BLaER1 treated with 17β-estradiol and CSF1 and Interleukin-3, amounts not matched to agents 10 nM and 100 nM (cell line): ENCODE data around the gene RMND1.

Source experiments
- H3K27ac ChIP-seq, 11 experiments: shearing (Covaris generic); formaldehyde crosslinking; 2 replicates each; pipeline ENCODE4 v1.8.1; 2022
- H3K27me3 ChIP-seq, 11 experiments: shearing (Covaris generic); formaldehyde crosslinking; 2 replicates each; pipeline ENCODE4 v1.8.1; 2022
- H3K36me3 ChIP-seq, 11 experiments: shearing (Covaris generic); formaldehyde crosslinking; 2 replicates each; pipeline ENCODE4 v1.8.1; 2022
- H3K4me1 ChIP-seq, 10 experiments: shearing (Covaris generic); formaldehyde crosslinking; 2 replicates each; pipeline ENCODE4 v1.8.1; 2022
- H3K4me2 ChIP-seq, 11 experiments: shearing (Covaris generic); formaldehyde crosslinking; 2 replicates each; pipeline ENCODE4 v1.8.1; 2022
- H3K4me3 ChIP-seq, 10 experiments: shearing (Covaris generic); formaldehyde crosslinking; 2 replicates each; pipeline ENCODE4 v1.8.1; 2022
- H3K9ac ChIP-seq, 11 experiments: shearing (Covaris generic); formaldehyde crosslinking; 2 replicates each; pipeline ENCODE4 v1.8.1; 2022
- H3K9me3 ChIP-seq, 11 experiments: shearing (Covaris generic); formaldehyde crosslinking; replicated peaks in 1 of 11; 2 replicates each; pipeline ENCODE4 v1.8.1; 2022
- H4K20me1 ChIP-seq, 11 experiments: shearing (Covaris generic); formaldehyde crosslinking; 2 replicates each; pipeline ENCODE4 v1.8.1; 2022
- Cebpa-rat ChIP-seq, 11 experiments: shearing (Covaris generic); IDR thresholded peaks; 2 replicates each; pipeline ENCODE4 v1.8.1; 2022

The RMND1 gene

DNA sequence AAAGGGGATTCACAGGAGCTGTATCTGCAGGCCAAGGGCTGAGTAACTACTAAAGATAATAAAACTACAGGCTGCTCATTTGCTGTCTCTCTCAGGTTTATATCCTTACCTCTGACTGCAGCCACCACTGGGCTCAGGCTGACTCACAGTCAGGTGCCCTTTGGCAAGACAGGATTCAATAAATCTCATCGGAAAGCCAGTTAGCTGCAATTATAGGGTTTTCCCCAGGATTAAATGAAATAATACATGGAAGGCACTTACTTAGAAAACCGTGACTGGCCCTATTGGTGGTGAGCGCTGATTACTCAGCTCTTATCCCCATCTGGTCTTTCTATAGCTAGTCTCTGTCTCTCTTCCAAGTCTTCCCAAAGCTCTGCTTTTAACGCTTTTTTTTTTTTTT, 26.4 kb downstream of the RMND1 start:
- peaks cover 83 to 100% (median 96%) of the 10 kb centered on the region in 11 experiments for H3K36me3 ChIP-seq
- peaks cover 0 to 26% (median 0%) of the 10 kb centered on the region in 11 experiments; a peak in 4 of 22 replicates for H4K20me1 ChIP-seq
- H3K4me1 ChIP-seq = no peaks in the 10 kb centered on the region
- no peaks in the 10 kb centered on the region for H3K27me3 ChIP-seq
- no peak for TF ChIP-seq Cebpa-rat (IDR thresholded peaks at IDR 0.05)
- H3K27ac ChIP-seq = no peak overlapping the region
- H3K9me3 ChIP-seq = no peaks in the 10 kb centered on the region
- H3K9ac ChIP-seq = no peak overlapping the region
- no peak overlapping the region for H3K4me2 ChIP-seq
- H3K4me3 ChIP-seq = no peak overlapping the region

DNA sequence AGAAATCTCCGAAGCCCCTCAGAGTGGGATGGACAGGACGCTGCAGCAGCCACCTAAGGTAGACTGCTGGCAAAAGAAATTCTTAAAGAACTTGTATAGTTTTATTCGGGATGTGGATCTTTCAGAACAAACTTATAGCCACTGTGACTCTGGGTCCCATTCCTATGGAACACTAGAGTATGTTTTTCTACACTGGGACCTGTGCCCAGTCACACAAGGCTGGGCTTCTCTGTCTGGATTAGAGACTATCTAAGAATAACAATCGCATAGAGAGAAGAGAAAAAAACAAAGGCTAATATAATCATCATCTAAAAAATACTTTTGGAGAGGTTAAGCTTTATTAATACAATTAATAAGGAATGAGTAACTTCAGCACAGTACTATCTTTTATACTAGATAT, 28.9 kb downstream of the RMND1 start:
- Histone ChIP-seq H3K4me2 (no peak overlapping the region), H4K20me1 (peaks cover 0 to 21% (median 0%) of the 10 kb centered on the region in 11 experiments; a peak in 3 of 22 replicates), H3K9ac (no peak overlapping the region), H3K9me3 (no peaks in the 10 kb centered on the region), H3K27me3 (no peaks in the 10 kb centered on the region), H3K27ac (no peak overlapping the region), H3K4me3 (no peak overlapping the region), H3K36me3 (peaks cover 80 to 100% (median 96%) of the 10 kb centered on the region in 11 experiments), H3K4me1 (no peaks in the 10 kb centered on the region)
- TF ChIP-seq Cebpa-rat (IDR thresholded peaks at IDR 0.05) = no peak

- TF ChIP-seq Cebpa-rat (IDR thresholded peaks at IDR 0.05) = no peak
- H3K27me3 ChIP-seq = no peaks in the 10 kb centered on the region
- H3K4me2 ChIP-seq = no peak overlapping the region
- peaks cover 4 to 18% (median 9%) of the 10 kb centered on the region in 11 experiments; a peak in 13 of 22 replicates for H3K9me3 ChIP-seq
- H4K20me1 ChIP-seq = peaks cover 0 to 7% (median 0%) of the 10 kb centered on the region in 11 experiments; a peak in 3 of 22 replicates
- no peak overlapping the region for H3K9ac ChIP-seq
- peaks cover 83 to 100% (median 97%) of the 10 kb centered on the region in 11 experiments for H3K36me3 ChIP-seq
- H3K4me1 ChIP-seq = peaks cover 0 to 16% (median 3%) of the 10 kb centered on the region in 10 experiments; a peak in 10 of 20 replicates
- no peak overlapping the region for H3K4me3 ChIP-seq
- no peak overlapping the region for H3K27ac ChIP-seq
Observed at GRCh38 chr6:151417477-151417876, 34.4 kb downstream of the RMND1 start.

DNA sequence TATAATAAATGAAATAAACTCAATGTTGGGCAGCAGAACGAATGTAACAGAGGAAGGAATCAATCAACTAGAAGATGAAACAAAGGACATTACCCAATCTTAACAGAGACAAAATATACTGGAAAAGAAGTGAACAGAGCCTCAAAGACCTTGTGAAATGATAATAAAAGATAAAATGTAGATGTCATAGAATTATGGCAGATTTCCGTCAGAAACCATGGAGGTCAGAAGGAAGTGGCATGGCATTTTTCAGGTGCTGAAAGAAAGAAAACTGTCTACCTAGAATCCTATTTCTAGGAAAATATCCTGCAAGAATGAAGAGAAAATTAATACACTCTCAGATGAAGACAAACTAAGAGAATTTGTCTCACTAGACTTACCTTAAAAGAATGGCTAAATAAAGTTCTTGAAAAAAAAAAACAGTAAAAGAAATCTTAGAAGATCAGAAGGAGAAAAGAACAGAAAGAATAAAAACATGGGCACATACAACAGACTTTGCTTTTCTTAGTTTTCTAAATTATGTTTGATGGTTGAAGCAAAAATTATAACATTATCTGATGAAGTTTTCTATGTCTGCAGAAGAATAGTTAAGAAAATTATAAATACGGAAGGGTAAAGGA, 37.2 kb downstream of the RMND1 start:
- H3K36me3 ChIP-seq = peaks cover 89 to 100% (median 97%) of the 10 kb centered on the region in 11 experiments
- peaks cover 0 to 7% (median 0%) of the 10 kb centered on the region in 11 experiments; a peak in 3 of 22 replicates for H4K20me1 ChIP-seq

DNA sequence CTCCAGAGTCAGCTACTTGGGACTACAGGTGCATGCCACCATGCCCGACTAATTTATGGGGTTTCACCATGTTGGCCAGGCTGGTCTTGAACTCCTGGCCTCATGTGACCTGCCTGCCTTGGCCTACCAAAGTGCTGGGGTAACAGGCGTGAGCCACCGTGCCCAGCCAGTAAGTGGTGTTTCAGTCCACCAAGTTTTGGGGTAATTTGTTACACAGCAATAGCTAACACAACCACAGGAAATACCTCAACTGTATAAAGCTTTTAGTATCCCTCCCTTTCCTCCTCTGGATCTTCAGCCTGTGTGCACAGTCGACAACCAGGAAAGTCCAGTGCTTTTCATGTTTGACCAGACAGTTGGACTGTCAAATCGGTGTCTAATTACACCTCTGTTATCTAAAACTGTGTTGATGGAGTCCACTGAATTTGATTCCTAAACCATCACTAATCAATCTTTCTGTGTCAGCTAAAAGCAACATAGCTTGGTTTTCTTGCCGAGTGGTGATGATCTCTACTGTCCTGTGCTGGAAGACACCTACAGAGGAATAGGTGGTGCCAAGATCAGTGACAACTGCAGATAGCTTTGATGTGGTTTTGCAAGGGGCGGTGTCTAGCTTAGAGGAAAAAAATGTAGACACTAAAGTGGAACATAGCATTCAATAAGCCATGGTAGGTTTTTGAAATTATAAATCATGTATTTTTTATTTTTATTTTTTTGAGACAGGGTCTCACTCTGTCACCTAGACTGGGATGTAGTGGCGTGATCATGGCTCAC, 38.4 kb downstream of the RMND1 start:
- H3K27me3 ChIP-seq = no peaks in the 10 kb centered on the region
- peaks cover 0 to 18% (median 0%) of the 10 kb centered on the region in 11 experiments; a peak in 3 of 22 replicates for H4K20me1 ChIP-seq
- H3K9me3 ChIP-seq = peaks cover 4 to 18% (median 9%) of the 10 kb centered on the region in 11 experiments; a peak in 13 of 22 replicates
- H3K4me1 ChIP-seq = peaks cover 0 to 18% (median 3%) of the 10 kb centered on the region in 10 experiments; a peak in 10 of 20 replicates
- no peak for TF ChIP-seq Cebpa-rat (IDR thresholded peaks at IDR 0.05)
- no peak overlapping the region for H3K9ac ChIP-seq
- H3K27ac ChIP-seq = 0 out of 22 replicates have a peak overlapping the region, but pooled peaks of 1 of the 11 experiments have one; percentile 8
- peaks cover 82 to 100% (median 96%) of the 10 kb centered on the region in 11 experiments for H3K36me3 ChIP-seq
- H3K4me3 ChIP-seq = no peak overlapping the region
- H3K4me2 ChIP-seq = peak overlapping the region in 5 of 11 experiments; percentile 29 to 57 (median 31); a peak in 7 of 22 replicates

More for the DNA sequence above, 37.2 kb downstream of the RMND1 start:
- peaks cover 4 to 18% (median 9%) of the 10 kb centered on the region in 11 experiments; a peak in 13 of 22 replicates for H3K9me3 ChIP-seq
- H3K27ac ChIP-seq = no peak overlapping the region
- no peak overlapping the region for H3K4me3 ChIP-seq
- H3K9ac ChIP-seq = no peak overlapping the region
- H3K4me1 ChIP-seq = peaks cover 0 to 18% (median 3%) of the 10 kb centered on the region in 10 experiments; a peak in 10 of 20 replicates
- H3K4me2 ChIP-seq = no peak overlapping the region
- no peak for TF ChIP-seq Cebpa-rat (IDR thresholded peaks at IDR 0.05)
- no peaks in the 10 kb centered on the region for H3K27me3 ChIP-seq

- 0 out of 22 replicates have a peak overlapping the region, but pooled peaks of 1 of the 11 experiments have one; percentile 8 for H3K27ac ChIP-seq
- H3K9me3 ChIP-seq = peaks cover 4 to 18% (median 9%) of the 10 kb centered on the region in 11 experiments; a peak in 13 of 22 replicates
- peak overlapping the region in 5 of 11 experiments; percentile 29 to 57 (median 31); a peak in 8 of 22 replicates for H3K4me2 ChIP-seq
- TF ChIP-seq Cebpa-rat (IDR thresholded peaks at IDR 0.05) = no peak
- no peaks in the 10 kb centered on the region for H3K27me3 ChIP-seq
- H3K4me1 ChIP-seq = peaks cover 0 to 18% (median 3%) of the 10 kb centered on the region in 10 experiments; a peak in 10 of 20 replicates
- no peak overlapping the region for H3K9ac ChIP-seq
- H3K4me3 ChIP-seq = no peak overlapping the region
- peaks cover 81 to 100% (median 96%) of the 10 kb centered on the region in 11 experiments for H3K36me3 ChIP-seq
- peaks cover 0 to 23% (median under 1%) of the 10 kb centered on the region in 11 experiments; a peak in 5 of 22 replicates for H4K20me1 ChIP-seq
Observed at GRCh38 chr6:151412909-151413308, 39.0 kb downstream of the RMND1 start.

DNA sequence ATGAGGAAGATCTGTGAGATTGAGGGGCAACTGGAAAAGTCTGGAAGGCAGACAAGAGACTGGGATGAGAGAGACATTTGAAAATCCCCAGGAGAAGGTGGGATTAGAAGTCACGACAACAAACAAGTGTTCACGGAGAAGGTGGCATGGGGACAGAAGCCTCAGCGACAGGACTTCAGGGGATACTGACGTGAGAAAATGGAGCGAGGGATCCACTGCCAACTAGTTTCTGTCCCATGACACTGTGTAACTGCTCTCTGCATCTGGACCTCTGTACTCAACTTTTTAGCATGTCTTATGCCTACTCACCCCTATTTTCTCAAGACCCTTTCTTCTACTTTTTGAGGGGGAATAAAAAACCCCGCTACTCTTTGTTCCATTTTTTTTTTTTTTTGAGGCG, 42.2 kb downstream of the RMND1 start:
- peaks cover 7 to 55% (median 31%) of the 10 kb centered on the region in 11 experiments; a peak in 18 of 22 replicates for H4K20me1 ChIP-seq
- TF ChIP-seq Cebpa-rat (IDR thresholded peaks at IDR 0.05) = no peak
- H3K27me3 ChIP-seq = no peaks in the 10 kb centered on the region
- H3K27ac ChIP-seq = no peak overlapping the region
- no peak overlapping the region for H3K4me2 ChIP-seq
- H3K4me1 ChIP-seq = peaks cover 0 to 18% (median 3%) of the 10 kb centered on the region in 10 experiments; a peak in 10 of 20 replicates
- no peak overlapping the region for H3K4me3 ChIP-seq
- peaks cover 80 to 99% (median 92%) of the 10 kb centered on the region in 11 experiments for H3K36me3 ChIP-seq
- peaks cover 3 to 16% (median 9%) of the 10 kb centered on the region in 11 experiments; a peak in 13 of 22 replicates for H3K9me3 ChIP-seq
- H3K9ac ChIP-seq = no peak overlapping the region

DNA sequence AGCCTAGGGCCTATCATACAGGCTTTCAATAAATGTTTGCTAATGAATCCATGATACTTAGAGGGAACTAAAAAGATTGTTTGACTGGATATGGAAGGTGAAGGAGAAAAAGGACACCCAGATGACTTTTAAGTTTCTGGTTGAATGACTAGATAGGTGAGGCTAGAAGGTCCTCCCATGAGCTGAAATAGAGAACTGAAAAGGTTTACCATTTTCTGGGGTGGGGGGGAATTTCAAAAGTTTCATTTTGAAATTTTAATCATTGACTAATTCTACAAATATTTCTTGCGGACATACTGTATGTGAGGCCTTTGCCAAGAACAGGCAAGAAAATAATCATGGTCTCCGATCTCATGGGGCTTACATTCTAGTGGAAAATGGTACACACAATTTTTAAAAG, 42.7 kb downstream of the RMND1 start:
- peaks cover 7 to 59% (median 35%) of the 10 kb centered on the region in 11 experiments; a peak in 19 of 22 replicates for H4K20me1 ChIP-seq
- H3K36me3 ChIP-seq = peaks cover 80 to 99% (median 92%) of the 10 kb centered on the region in 11 experiments
- no peak overlapping the region for H3K4me2 ChIP-seq
- H3K4me3 ChIP-seq = no peak overlapping the region
- no peak for TF ChIP-seq Cebpa-rat (IDR thresholded peaks at IDR 0.05)
- H3K27ac ChIP-seq = no peak overlapping the region
- peaks cover 0 to 18% (median 3%) of the 10 kb centered on the region in 10 experiments; a peak in 10 of 20 replicates for H3K4me1 ChIP-seq
- H3K9me3 ChIP-seq = peaks cover 0 to 12% (median 9%) of the 10 kb centered on the region in 11 experiments; a peak in 13 of 22 replicates
- no peak overlapping the region for H3K9ac ChIP-seq
- H3K27me3 ChIP-seq = no peaks in the 10 kb centered on the region
